ENCODE measurements around the gene ARHGEF10L. TPM values are rescaled to one million over a fixed set of nuclear protein-coding genes. Genes with fewer than 3 reads are reported as not detected.

The ARHGEF10L gene
- total RNA-seq, 1 donor from 2014 or later: 16.7 TPM

DNA sequence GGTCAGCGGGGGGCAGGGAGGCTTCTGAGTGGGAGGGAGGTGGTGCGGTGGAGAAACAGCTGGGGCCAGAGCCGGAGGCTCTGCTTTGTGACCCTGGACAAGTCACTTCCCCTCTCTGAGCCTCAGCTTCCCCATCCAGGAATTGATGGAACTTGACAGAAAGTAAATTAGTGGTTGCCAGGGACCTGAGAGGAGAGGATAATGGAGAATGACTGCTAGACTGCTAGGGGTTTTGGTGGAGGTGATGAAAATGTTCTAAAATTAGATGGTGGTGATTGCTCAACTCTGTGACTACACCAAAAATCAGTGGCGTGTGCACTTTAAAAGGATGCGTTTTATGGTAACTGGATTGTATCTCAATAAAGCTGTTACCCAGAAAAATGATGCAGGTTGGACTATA is 100.9 kb downstream of the ARHGEF10L start:
- Histone ChIP-seq H3K4me1 (ENCODE audit: control insufficient read depth in 3 of 3, insufficient read depth in 3 of 3, low read length in 3 of 3) (peaks cover 0 to 6% (median under 1%) of the 10 kb centered on the region in 3 donors), H3K36me3 (ENCODE audit: control insufficient read depth in 3 of 3, insufficient read depth in 3 of 3, low read length in 3 of 3) (peaks cover 64 to 77% (median 67%) of the 10 kb centered on the region in 3 donors), H3K27ac (ENCODE audit: low read depth, low read length) (no peak overlapping the region), H3K9ac (ENCODE audit: low read depth in 1 of 3, low read length in 3 of 3) (no peak overlapping the region), H3K4me3 (ENCODE audit: low read length in 3 of 3) (no peak overlapping the region), H3K9me3 (ENCODE audit: control insufficient read depth in 3 of 3, low read length in 3 of 3) (no peaks in the 10 kb centered on the region), H3K27me3 (ENCODE audit: control insufficient read depth in 3 of 3, insufficient read depth in 3 of 3, low read length in 3 of 3) (no peaks in the 10 kb centered on the region)

DNA sequence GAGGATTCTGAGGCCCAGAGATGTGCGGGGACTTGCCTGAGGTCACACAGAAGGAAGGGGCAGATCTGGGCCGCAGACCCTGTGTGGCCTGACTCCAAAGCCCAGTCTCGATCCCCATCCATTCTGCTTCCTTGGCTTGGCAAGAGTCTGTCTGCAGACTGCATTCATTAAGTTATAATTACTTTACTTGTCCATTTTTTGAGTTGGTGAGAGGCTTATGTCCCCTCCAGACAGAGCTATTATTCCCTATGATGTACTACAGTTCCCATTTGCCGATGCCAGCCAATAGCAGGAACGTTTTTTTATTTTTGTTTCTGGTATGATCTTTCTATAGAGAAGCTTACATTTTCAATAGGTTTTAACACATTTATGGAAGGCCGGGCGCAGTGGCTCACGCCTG is 101.5 kb downstream of the ARHGEF10L start:
- H3K36me3 ChIP-seq (ENCODE audit: control insufficient read depth in 3 of 3, insufficient read depth in 3 of 3, low read length in 3 of 3): peaks cover 58 to 76% (median 67%) of the 10 kb centered on the region in 3 donors
- H3K27me3 ChIP-seq (ENCODE audit: control insufficient read depth in 3 of 3, insufficient read depth in 3 of 3, low read length in 3 of 3): no peaks in the 10 kb centered on the region
- H3K9ac ChIP-seq (ENCODE audit: low read depth in 1 of 3, low read length in 3 of 3): no peak overlapping the region
- H3K27ac ChIP-seq (ENCODE audit: low read depth, low read length): no peak overlapping the region
- no peaks in the 10 kb centered on the region for H3K9me3 ChIP-seq (ENCODE audit: control insufficient read depth in 3 of 3, low read length in 3 of 3)
- no peak overlapping the region for H3K4me3 ChIP-seq (ENCODE audit: low read length in 3 of 3)
- H3K4me1 ChIP-seq (ENCODE audit: control insufficient read depth in 3 of 3, insufficient read depth in 3 of 3, low read length in 3 of 3): peaks cover 0 to 6% (median 0%) of the 10 kb centered on the region in 3 donors

- Histone ChIP-seq H3K27ac (ENCODE audit: low read depth, low read length) (no peak overlapping the region), H3K27me3 (ENCODE audit: control insufficient read depth in 3 of 3, insufficient read depth in 3 of 3, low read length in 3 of 3) (no peaks in the 10 kb centered on the region), H3K36me3 (ENCODE audit: control insufficient read depth in 3 of 3, insufficient read depth in 3 of 3, low read length in 3 of 3) (peaks cover 54 to 71% (median 62%) of the 10 kb centered on the region in 3 donors), H3K4me1 (ENCODE audit: control insufficient read depth in 3 of 3, insufficient read depth in 3 of 3, low read length in 3 of 3) (peaks cover 0 to 6% (median 0%) of the 10 kb centered on the region in 3 donors), H3K9me3 (ENCODE audit: control insufficient read depth in 3 of 3, low read length in 3 of 3) (no peaks in the 10 kb centered on the region), H3K9ac (ENCODE audit: low read depth in 1 of 3, low read length in 3 of 3) (no peak overlapping the region), H3K4me3 (ENCODE audit: low read length in 3 of 3) (no peak overlapping the region)
Observed at GRCh38 chr1:17642169-17642568, 102.7 kb downstream of the ARHGEF10L start.

DNA sequence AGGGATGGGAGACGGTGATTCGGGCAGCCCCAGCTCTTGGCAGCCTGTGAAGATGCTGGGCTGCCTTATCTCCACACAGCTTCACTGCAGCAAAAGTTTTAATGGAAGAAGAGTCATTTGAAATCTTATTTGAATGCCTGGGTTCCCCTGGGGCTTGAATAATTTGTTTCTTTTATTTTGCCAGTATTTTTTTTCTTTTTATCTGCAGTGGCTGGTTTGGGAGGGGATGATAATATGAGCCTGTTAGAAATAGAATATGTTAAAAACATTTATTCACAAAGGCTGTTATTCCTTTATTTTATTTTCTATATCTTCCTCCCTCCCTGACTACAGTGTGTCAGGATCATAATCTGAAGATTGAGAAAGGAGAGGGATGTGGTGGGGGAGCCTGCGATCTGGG is 103.4 kb downstream of the ARHGEF10L start:
- Histone ChIP-seq H3K4me3 (ENCODE audit: low read length in 3 of 3) (no peak overlapping the region), H3K9ac (ENCODE audit: low read depth in 1 of 3, low read length in 3 of 3) (no peak overlapping the region), H3K9me3 (ENCODE audit: control insufficient read depth in 3 of 3, low read length in 3 of 3) (no peaks in the 10 kb centered on the region), H3K27ac (ENCODE audit: low read depth, low read length) (no peak overlapping the region), H3K4me1 (ENCODE audit: control insufficient read depth in 3 of 3, insufficient read depth in 3 of 3, low read length in 3 of 3) (peaks cover 0 to 6% (median 3%) of the 10 kb centered on the region in 3 donors), H3K36me3 (ENCODE audit: control insufficient read depth in 3 of 3, insufficient read depth in 3 of 3, low read length in 3 of 3) (peaks cover 51 to 65% (median 60%) of the 10 kb centered on the region in 3 donors), H3K27me3 (ENCODE audit: control insufficient read depth in 3 of 3, insufficient read depth in 3 of 3, low read length in 3 of 3) (no peaks in the 10 kb centered on the region)

DNA sequence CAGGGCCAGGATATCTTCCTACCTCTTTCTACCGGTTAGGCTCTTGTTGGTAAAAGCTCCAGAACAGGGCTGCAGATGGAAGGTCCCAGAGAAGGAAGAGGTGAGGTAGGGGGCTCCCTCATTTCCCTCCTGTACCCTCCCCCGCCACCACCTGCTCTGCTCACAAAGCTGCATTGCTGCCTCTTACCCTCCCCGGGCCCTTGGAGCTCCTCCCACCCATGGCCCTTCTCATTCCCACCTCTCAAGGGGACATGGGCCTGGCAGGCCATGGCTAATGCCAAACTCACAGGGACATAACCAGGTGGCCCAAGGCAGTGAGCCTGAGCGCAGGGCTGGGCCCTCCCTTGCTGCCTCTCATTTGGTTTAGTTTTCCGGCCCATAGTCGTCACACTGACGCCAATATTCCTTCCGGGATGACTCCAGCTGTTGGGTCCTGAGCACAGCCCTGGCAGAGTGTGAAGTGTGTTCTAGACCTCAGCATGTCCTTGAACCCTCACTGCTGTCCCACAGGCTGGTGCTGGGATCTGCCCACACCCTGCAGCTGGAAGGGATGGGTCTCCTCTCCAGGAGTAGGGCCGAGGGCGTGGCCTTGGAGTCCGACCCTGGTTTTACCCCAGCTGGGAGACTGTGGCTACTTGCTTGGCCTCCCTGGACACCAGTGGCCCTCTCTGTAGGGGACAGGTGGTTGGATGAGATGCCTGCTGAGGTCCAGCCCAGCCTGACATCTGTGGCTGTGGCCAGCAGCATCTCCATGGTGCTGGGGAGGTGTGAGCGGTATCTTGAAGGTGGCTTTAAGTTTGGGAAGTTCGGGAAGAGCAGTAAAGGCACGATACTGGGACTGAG is 104.6 kb downstream of the ARHGEF10L start:
- Histone ChIP-seq H3K27ac (ENCODE audit: low read depth, low read length) (no peak overlapping the region), H3K4me3 (ENCODE audit: low read length in 3 of 3) (no peak overlapping the region), H3K36me3 (ENCODE audit: control insufficient read depth in 3 of 3, insufficient read depth in 3 of 3, low read length in 3 of 3) (peaks cover 43 to 60% (median 54%) of the 10 kb centered on the region in 3 donors), H3K4me1 (ENCODE audit: control insufficient read depth in 3 of 3, insufficient read depth in 3 of 3, low read length in 3 of 3) (peaks cover 9 to 13% (median 12%) of the 10 kb centered on the region in 3 donors), H3K9me3 (ENCODE audit: control insufficient read depth in 3 of 3, low read length in 3 of 3) (no peaks in the 10 kb centered on the region), H3K27me3 (ENCODE audit: control insufficient read depth in 3 of 3, insufficient read depth in 3 of 3, low read length in 3 of 3) (no peaks in the 10 kb centered on the region), H3K9ac (ENCODE audit: low read depth in 1 of 3, low read length in 3 of 3) (no peak overlapping the region)

DNA sequence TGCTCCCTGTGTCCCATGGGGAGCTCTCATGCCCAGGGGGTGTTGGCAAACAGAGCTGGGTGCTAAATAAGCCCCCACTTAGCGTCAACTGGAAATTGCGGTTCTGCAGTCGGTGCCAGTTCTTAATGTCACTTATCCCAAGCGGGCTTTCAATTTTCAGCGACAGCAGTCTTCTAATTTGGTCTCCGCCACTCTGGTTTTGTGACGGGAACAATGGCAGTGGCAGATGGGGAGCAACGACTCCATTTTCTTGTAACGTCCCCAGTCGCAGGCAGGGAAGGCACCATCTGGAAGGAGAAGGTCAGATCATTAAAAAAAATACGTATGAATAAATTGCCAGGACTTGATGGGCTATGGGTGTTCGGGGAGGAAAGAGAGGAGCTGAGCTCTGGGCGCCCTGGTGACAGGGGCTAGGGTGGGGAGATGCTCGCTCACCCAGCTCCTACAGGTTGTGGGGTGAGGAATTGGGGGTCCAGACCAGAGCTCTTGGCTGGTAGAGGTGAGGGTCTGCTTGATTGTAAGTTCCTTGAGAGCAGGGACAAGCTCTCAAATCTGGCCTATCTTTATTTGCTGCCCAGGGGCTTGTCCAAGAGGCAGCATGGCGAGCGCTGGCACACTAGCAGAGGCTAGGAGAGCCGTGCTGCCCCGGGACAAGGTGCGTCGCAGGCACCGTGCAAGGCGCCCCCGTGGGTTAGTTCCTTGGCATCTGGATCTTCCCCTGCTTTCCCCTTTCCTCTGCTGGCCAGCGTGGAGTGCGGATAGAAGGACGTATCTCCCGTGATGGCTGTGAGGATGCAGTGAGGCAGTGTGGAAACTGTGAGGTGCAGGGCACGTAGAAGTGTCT is 105.8 kb downstream of the ARHGEF10L start:
- H3K27ac ChIP-seq (ENCODE audit: low read depth, low read length): no peak overlapping the region
- peaks cover 10 to 17% (median 11%) of the 10 kb centered on the region in 3 donors for H3K4me1 ChIP-seq (ENCODE audit: control insufficient read depth in 3 of 3, insufficient read depth in 3 of 3, low read length in 3 of 3)
- H3K27me3 ChIP-seq (ENCODE audit: control insufficient read depth in 3 of 3, insufficient read depth in 3 of 3, low read length in 3 of 3): no peaks in the 10 kb centered on the region
- no peaks in the 10 kb centered on the region for H3K9me3 ChIP-seq (ENCODE audit: control insufficient read depth in 3 of 3, low read length in 3 of 3)
- H3K4me3 ChIP-seq (ENCODE audit: low read length in 3 of 3): no peak overlapping the region
- no peak overlapping the region for H3K9ac ChIP-seq (ENCODE audit: low read depth in 1 of 3, low read length in 3 of 3)
- peaks cover 39 to 54% (median 52%) of the 10 kb centered on the region in 3 donors for H3K36me3 ChIP-seq (ENCODE audit: control insufficient read depth in 3 of 3, insufficient read depth in 3 of 3, low read length in 3 of 3)

GRCh38 chr1:17646444-17647280 is 107.2 kb downstream of the ARHGEF10L start:
- Histone ChIP-seq H3K4me1 (ENCODE audit: control insufficient read depth in 3 of 3, insufficient read depth in 3 of 3, low read length in 3 of 3) (peaks cover 10 to 17% (median 11%) of the 10 kb centered on the region in 3 donors), H3K27me3 (ENCODE audit: control insufficient read depth in 3 of 3, insufficient read depth in 3 of 3, low read length in 3 of 3) (no peaks in the 10 kb centered on the region), H3K9me3 (ENCODE audit: control insufficient read depth in 3 of 3, low read length in 3 of 3) (no peaks in the 10 kb centered on the region), H3K27ac (ENCODE audit: low read depth, low read length) (no peak overlapping the region), H3K9ac (ENCODE audit: low read depth in 1 of 3, low read length in 3 of 3) (no peak overlapping the region), H3K36me3 (ENCODE audit: control insufficient read depth in 3 of 3, insufficient read depth in 3 of 3, low read length in 3 of 3) (peaks cover 34 to 58% (median 49%) of the 10 kb centered on the region in 3 donors), H3K4me3 (ENCODE audit: low read length in 3 of 3) (no peak overlapping the region)

DNA sequence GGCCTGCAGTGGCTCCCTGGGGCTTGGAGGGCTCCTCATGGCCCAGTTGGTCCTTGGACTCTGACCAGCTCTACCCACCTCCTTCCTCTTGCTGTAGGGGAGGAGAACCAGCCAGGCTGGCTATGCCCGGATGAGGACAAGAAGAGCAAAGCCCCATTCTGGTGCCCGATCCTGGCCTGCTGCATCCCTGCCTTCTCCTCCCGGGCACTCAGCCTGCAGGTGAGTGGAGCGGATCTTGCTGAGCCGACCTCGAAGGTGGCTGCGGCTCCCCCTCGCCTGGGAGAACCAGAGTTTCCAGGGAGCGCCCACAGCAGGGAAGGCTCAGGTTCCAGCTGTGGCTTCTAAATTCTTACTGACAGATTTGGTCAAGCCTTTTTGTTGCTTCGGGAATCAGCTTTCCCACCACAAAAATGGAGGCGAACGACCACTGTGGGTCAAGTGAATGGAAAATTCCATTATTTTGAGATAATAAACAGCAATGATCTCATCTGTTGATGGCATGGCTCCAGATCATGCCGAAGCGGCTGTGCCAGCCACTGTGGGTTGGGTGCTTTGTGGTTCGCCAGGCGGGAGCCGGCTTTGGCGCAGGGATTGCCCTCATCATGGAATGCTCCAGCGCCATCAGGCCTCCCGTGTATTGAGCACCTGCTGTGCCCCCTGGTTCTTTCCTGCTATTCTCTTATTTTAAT is 109.1 kb downstream of the ARHGEF10L start:
- Histone ChIP-seq H3K9ac (ENCODE audit: low read depth in 1 of 3, low read length in 3 of 3) (peak overlapping the region in 1 of 3 donors; percentile 45), H3K36me3 (ENCODE audit: control insufficient read depth in 3 of 3, insufficient read depth in 3 of 3, low read length in 3 of 3) (peaks cover 42 to 61% (median 60%) of the 10 kb centered on the region in 3 donors), H3K4me1 (ENCODE audit: control insufficient read depth in 3 of 3, insufficient read depth in 3 of 3, low read length in 3 of 3) (peaks cover 10 to 22% (median 11%) of the 10 kb centered on the region in 3 donors), H3K27me3 (ENCODE audit: control insufficient read depth in 3 of 3, insufficient read depth in 3 of 3, low read length in 3 of 3) (no peaks in the 10 kb centered on the region), H3K9me3 (ENCODE audit: control insufficient read depth in 3 of 3, low read length in 3 of 3) (no peaks in the 10 kb centered on the region), H3K4me3 (ENCODE audit: low read length in 3 of 3) (no peak overlapping the region), H3K27ac (ENCODE audit: low read depth, low read length) (peak overlapping the region; percentile 44)
